HFF-Myc (cell line): Measurements from ENCODE around the gene RFT1.

ENCODE experiments used
- DNase-seq: peaks from one replicate; pipeline ENCODE4 v3.0.0-alpha.2; 2011; ENCODE audit warnings: low read depth; ENCODE audit errors: extremely low read depth
- H3K4me3 ChIP-seq: replicated peaks from 2 replicates; pipeline ENCODE4 v1.5.1; 2011; ENCODE audit warnings: low read depth, mild to moderate bottlenecking, control low read depth, low read length
- CTCF ChIP-seq: IDR thresholded peaks from 2 replicates; pipeline ENCODE4 v1.5.1; 2012; ENCODE audit warnings: mild to moderate bottlenecking, low read depth, low read length, control low read depth; ENCODE audit errors: missing control alignments

Gene RFT1

GRCh38 chr3:53144446-53144845 lies 14.2 kb upstream of the RFT1 start:
- DNase-seq: no peak
- no peak for TF ChIP-seq CTCF
- no peak overlapping the region for H3K4me3 ChIP-seq

- no peak overlapping the region for H3K4me3 ChIP-seq
- DNase-seq: no peak
- TF ChIP-seq CTCF: no peak
Observed at GRCh38 chr3:53142986-53143385, 12.8 kb upstream of the RFT1 start.

- no peak overlapping the region for H3K4me3 ChIP-seq
- TF ChIP-seq CTCF: no peak
- no peak for DNase-seq
Observed at GRCh38 chr3:53140847-53141845, 10.9 kb upstream of the RFT1 start.

GRCh38 chr3:53139906-53140846 lies 9.9 kb upstream of the RFT1 start:
- no peak overlapping the region for H3K4me3 ChIP-seq
- no peak for DNase-seq
- TF ChIP-seq CTCF: no peak

GRCh38 chr3:53137835-53138446 lies 7.7 kb upstream of the RFT1 start:
- no peak for TF ChIP-seq CTCF
- DNase-seq: peak; percentile 35
- no peak overlapping the region for H3K4me3 ChIP-seq

- no peak for DNase-seq
Observed at GRCh38 chr3:53137221-53137620, 7.0 kb upstream of the RFT1 start.

More at GRCh38 chr3:53137221-53137620, 7.0 kb upstream of the RFT1 start:
- TF ChIP-seq CTCF: no peak
- H3K4me3 ChIP-seq: no peak overlapping the region
